ENCODE results near the gene NLK.

DNA sequence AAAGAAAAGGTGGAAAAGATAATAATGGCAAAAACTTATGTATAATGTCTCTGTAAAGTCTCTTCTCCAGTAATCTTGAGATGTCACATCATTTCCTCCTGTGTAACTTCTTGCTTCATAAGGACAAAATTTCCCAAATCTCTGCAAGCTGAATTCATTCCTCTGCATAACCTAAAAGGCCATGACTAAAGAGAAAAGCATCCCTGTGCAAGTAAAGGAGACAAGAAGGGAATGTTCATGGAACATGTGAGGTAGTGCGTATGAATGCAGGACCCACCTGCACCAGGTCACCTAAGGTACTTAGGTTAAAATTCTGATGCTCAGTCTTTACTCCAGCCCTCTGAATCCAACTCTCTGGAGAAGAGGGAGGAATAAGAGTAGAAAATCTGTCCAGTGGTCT lies 46.9 kb upstream of the NLK start:
- TF ChIP-seq, protein P1, sequence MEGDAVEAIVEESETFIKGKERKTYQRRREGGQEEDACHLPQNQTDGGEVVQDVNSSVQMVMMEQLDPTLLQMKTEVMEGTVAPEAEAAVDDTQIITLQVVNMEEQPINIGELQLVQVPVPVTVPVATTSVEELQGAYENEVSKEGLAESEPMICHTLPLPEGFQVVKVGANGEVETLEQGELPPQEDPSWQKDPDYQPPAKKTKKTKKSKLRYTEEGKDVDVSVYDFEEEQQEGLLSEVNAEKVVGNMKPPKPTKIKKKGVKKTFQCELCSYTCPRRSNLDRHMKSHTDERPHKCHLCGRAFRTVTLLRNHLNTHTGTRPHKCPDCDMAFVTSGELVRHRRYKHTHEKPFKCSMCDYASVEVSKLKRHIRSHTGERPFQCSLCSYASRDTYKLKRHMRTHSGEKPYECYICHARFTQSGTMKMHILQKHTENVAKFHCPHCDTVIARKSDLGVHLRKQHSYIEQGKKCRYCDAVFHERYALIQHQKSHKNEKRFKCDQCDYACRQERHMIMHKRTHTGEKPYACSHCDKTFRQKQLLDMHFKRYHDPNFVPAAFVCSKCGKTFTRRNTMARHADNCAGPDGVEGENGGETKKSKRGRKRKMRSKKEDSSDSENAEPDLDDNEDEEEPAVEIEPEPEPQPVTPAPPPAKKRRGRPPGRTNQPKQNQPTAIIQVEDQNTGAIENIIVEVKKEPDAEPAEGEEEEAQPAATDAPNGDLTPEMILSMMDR (IDR thresholded peaks at IDR 0.05) = no peak
- TF ChIP-seq POLR2AphosphoS5 (IDR thresholded peaks at IDR 0.05; ENCODE audit: low read depth, low read length) = no peak
- TF ChIP-seq, protein P2, sequence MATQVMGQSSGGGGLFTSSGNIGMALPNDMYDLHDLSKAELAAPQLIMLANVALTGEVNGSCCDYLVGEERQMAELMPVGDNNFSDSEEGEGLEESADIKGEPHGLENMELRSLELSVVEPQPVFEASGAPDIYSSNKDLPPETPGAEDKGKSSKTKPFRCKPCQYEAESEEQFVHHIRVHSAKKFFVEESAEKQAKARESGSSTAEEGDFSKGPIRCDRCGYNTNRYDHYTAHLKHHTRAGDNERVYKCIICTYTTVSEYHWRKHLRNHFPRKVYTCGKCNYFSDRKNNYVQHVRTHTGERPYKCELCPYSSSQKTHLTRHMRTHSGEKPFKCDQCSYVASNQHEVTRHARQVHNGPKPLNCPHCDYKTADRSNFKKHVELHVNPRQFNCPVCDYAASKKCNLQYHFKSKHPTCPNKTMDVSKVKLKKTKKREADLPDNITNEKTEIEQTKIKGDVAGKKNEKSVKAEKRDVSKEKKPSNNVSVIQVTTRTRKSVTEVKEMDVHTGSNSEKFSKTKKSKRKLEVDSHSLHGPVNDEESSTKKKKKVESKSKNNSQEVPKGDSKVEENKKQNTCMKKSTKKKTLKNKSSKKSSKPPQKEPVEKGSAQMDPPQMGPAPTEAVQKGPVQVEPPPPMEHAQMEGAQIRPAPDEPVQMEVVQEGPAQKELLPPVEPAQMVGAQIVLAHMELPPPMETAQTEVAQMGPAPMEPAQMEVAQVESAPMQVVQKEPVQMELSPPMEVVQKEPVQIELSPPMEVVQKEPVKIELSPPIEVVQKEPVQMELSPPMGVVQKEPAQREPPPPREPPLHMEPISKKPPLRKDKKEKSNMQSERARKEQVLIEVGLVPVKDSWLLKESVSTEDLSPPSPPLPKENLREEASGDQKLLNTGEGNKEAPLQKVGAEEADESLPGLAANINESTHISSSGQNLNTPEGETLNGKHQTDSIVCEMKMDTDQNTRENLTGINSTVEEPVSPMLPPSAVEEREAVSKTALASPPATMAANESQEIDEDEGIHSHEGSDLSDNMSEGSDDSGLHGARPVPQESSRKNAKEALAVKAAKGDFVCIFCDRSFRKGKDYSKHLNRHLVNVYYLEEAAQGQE (IDR thresholded peaks at IDR 0.05; ENCODE audit: insufficient read depth in 1 of 2, low read depth in 2 of 2, low read length in 1 of 2) = no peak
- no peak for TF ChIP-seq SIN3A (IDR thresholded peaks at IDR 0.05; ENCODE audit: borderline replicate concordance, insufficient read depth, low read depth, low read length)
- TF ChIP-seq TCF7L2 (IDR thresholded peaks at IDR 0.05; ENCODE audit: low read depth, low read length) = no peak
